Astrocyte of the spinal cord (primary cell): ENCODE data around the gene GRK5.

Source experiments
- DNase-seq: peaks from one replicate; pipeline ENCODE4 v3.0.0; 2011; ENCODE audit warnings: low read depth, low spot score
- H3K4me3 ChIP-seq: 2 replicates; pipeline ENCODE4 v1.5.1; 2011; ENCODE audit warnings: low read depth, mild to moderate bottlenecking, low read length, moderate library complexity
- in situ Hi-C: cut with HindIII; loops from 2 replicates; pipeline ENCODE4 v1.10.0; 2017; ENCODE audit warnings: low sequenced_read_pairs
- TF ChIP-seq, protein P1 (sequence below): IDR thresholded peaks from 2 replicates; pipeline ENCODE4 v1.5.1; 2012; ENCODE audit warnings: low read depth, mild to moderate bottlenecking, low read length, inconsistent platforms

The GRK5 gene

DNA sequence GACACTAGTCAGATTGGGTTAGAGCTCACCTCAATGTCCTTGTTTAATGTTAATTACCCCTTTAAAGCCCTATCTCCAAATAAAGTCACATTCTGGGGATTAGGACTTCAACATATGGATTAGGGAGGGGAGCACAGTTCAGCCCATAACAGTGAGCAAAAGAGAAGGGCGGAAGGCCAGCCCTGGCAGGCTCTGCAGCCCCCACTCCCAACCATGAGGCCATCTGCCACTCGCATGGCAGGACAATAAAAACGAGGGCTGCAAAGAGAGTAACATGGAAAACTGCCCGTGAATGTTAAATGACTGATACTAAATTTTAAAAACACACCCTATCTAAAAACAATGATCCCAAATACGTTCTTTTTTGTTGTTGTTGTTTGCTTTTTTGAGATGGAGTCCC lies 296.4 kb downstream of the GRK5 start:
- no peak for DNase-seq

DNA sequence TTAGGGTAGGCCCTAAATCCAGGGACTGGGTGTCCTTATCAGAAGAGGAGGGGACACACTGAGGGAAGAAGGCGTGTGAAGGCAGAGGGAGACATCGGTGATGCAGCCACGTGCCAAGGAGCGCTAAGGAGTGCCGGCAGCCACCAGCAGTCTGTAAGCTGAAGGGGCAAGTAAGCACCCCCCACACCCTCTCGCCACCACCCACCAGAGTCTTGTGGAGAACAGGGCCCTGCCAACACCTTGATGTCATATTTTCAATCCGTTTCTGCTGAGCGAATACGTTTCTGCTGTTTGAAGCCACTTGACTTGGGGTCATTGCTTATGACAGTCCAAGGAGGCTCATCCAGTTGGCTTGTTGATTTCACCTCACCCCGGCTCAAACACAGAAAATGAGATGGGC lies 297.3 kb downstream of the GRK5 start:
- H3K4me3 ChIP-seq = no peak overlapping the region
- TF ChIP-seq, protein P1, sequence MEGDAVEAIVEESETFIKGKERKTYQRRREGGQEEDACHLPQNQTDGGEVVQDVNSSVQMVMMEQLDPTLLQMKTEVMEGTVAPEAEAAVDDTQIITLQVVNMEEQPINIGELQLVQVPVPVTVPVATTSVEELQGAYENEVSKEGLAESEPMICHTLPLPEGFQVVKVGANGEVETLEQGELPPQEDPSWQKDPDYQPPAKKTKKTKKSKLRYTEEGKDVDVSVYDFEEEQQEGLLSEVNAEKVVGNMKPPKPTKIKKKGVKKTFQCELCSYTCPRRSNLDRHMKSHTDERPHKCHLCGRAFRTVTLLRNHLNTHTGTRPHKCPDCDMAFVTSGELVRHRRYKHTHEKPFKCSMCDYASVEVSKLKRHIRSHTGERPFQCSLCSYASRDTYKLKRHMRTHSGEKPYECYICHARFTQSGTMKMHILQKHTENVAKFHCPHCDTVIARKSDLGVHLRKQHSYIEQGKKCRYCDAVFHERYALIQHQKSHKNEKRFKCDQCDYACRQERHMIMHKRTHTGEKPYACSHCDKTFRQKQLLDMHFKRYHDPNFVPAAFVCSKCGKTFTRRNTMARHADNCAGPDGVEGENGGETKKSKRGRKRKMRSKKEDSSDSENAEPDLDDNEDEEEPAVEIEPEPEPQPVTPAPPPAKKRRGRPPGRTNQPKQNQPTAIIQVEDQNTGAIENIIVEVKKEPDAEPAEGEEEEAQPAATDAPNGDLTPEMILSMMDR = no peak
- DNase-seq = no peak
- in situ Hi-C loops = no loop called here

More for the DNA sequence above, 296.4 kb downstream of the GRK5 start:
- in situ Hi-C loops = no loop called here
- no peak overlapping the region for H3K4me3 ChIP-seq
- TF ChIP-seq, protein P1 = no peak

DNA sequence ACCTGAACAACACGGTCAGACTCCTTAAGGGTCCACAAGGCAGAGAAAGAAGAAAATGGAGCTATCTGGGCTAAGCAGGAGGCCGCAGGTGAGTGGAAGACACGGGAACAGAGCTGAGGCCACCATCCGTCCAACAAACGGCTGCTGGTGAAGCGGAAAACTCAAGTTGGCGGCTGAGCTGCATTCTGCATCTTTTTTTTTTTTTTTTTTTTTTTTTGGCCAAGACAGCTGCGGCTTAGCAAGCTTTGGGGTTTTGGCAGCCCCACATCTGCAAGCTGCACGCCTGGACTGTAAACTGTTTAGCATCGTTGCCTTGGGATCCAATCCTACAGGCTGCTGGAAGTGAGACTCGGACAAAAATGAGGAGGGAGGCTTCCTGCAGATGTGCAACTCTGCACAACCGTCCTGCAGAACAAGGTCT lies 297.8 kb downstream of the GRK5 start:
- no peak for DNase-seq
- in situ Hi-C loops = no loop called here
- TF ChIP-seq, protein P1 = no peak
- no peak overlapping the region for H3K4me3 ChIP-seq
